ENCODE data around the gene GOLIM4.
A peak's percentile ranks its signal among the peaks of the same experiment; 100 is the strongest.

GOLIM4 gene

GRCh38 chr3:168097381-168097780 is 1.7 kb upstream of the GOLIM4 start:
- no peak for DNase-seq

DNA sequence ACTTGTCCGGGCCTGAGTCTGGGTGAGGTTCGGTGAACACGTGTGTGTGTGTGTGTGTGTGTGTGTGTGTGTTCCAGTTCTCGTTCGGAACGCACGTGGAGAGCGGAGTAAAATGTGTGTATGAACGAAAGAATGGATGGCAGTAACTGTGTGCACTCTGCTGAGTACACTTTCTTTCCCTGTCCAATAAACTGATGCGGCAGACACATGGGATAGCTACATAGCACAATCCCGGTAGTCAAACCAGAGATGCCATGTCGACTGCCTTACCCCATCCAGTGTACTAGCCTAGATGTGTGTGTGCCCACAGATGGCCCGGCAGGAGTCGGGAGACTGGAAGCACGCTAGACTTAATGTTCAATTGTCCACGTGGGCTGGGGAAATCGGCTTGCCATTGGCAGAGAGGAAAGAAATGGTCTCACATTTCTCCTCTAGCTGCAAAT is 507 bp upstream of the GOLIM4 start:
- no peak for DNase-seq

DNA sequence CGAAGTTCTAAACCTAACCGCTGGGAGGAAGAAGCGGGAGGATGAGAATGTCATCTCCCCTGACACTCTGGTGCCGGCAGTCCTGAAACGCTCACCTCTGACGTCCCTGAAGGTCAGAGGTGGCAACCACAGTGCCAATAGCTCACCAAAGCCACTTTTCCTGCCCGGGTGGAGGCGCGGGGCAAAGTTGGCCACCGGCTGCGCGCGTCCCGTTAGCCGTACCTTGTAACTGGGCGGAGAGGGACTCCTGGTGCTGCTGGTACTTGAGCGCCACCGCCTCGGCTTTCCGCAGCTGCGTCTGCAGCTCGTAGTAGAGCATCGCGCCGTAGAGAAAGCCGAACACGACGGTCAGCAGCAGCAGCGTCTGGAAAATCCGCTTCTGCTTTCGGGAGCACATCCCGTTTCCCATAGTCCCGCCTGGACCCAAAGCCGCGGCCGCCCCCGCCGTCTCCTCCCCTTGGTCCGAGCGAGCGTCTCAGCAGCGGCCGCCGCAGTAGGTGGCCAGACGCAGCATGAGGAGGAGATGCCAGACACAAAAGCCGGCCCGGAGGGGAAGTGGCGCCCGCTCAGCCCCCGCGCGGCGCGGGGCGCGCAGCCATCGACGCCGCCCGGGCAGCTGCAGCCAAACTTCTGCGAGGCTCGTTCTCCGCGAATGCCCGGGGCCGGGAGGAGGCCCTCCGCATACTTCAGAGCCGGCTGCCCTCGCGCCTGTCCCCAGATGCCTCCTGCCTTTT is 680 bp downstream of the GOLIM4 start:
- DNase-seq = peak; percentile 11

DNA sequence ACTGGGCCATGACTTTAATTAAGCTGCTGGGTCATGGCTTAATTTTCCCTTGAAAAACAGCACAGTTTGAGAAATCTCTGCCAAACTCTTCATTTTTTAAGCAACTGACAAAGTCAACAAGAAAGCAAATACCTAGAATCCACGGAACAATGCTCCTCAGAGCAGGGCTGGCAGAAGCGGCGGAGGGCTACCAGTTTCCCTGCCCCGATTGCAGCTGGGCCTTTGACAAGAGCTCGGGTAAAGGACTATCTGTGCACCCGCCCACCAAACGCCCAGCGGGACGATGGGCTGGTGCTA is 1.2 kb downstream of the GOLIM4 start:
- no peak for DNase-seq

DNA sequence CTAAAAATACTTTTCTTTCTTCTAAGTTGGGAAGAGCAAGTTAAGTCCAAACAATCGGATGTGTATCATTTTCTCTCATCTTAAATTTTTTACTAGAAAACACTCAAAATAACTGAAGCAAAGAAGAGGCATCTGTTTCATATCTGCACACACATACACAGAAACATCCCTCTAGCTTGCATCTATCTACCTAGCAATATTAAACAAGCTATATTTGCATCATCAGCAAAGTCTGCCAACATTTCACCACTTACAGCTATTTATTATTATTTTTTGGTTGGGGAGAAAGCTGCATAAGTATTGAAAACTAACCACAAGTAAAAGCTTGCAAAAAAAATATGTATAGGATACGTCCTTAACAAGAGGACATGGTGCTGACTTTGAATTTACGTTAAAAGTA is 1.9 kb downstream of the GOLIM4 start:
- no peak for DNase-seq

DNA sequence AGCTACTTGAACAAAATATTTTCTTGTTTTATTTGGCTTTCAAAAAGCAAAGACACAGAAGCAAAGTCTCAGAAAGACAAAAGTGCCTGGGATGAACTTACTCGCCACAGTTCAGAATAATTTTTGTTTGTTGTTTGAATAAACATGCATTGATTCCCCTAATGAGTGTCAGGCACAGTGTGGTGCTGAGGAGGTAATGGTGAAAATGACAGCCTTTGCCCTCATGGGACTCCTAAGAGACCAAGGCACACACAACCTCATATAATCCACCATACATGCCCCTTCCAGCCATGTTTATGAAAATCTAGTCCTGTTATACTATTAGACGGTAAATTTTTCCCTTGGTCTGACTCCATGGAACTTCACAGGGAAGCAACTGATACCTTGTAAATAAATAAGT is 2.5 kb downstream of the GOLIM4 start:
- DNase-seq = no peak

DNA sequence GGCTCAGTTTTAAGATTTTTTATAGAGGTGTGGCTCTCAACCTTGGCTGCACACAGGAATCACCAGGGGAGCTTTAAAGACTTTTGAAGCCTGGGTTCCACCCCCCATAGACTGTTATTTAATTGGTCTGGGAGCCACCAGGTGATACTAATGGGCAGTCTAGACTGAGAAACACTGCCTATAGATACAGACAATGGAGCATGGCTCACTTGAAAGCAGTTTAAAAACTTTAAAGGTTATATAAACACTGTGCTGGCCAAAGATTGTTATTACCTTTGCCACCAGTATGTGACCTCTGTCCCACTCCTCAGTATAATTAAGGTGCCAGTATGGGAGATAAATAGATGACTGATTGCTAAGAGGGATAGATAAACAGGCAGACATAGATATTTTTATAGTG is 3.8 kb downstream of the GOLIM4 start:
- DNase-seq = no peak

DNA sequence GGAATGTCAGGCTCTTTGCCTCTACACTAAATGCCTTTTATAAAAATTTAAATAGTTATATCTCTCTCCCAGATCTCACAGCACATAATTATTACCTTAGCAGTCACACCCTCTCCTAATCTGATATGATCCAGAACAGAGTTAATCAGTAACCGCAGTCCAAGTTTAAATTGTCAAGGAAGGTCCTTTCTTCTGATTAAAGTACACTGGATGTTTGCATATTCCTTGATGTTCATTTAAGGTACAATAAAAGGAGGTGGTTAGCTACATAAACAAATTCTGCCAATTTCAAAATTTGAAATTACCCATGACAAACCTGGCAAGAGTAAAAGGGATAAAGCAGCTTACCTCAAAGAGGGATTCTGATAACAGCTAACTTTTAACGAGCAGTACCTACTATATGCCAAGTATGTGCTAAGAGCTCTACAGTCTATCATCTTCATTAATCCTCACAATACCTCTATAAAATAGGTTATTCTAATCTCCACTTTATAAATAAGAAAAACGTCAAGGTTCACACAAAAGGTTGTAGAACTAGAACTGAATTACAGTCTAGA is 4.3 kb downstream of the GOLIM4 start:
- no peak for DNase-seq

DNA sequence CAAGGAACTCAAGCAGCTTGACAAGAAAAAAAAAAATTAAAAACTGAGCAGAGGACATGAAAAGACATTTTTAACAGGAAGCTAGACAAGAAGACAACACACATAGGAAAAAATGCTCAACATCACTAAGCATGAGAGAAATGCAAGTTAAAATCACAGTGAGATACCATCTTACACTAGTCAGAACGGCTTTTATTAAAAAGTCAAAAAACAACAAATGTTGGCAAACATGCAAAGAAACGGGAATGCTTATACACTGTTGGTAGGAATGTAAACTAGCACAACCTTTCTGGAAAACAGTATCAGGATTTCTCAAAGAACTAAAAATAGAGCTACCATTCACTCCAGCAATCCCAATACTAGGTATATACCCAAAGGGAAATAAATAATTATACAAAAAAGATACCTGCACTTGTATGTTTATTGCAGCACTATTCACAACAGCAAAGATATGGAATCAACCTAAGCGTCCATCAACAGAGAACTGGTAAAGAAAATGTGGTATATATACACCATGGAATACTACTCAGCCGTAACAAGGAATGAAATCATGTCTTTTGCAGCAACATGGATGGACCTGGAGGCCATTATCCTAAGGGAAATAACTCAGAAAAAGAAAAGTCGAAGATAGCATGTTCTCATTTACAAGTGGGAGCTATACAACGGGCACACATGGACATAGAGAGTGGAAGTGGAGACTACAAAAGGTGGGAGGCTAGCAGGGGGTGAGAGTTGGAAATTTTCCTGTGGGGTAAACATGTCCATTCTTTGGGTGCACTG is 5.2 kb downstream of the GOLIM4 start:
- no peak for DNase-seq

DNA sequence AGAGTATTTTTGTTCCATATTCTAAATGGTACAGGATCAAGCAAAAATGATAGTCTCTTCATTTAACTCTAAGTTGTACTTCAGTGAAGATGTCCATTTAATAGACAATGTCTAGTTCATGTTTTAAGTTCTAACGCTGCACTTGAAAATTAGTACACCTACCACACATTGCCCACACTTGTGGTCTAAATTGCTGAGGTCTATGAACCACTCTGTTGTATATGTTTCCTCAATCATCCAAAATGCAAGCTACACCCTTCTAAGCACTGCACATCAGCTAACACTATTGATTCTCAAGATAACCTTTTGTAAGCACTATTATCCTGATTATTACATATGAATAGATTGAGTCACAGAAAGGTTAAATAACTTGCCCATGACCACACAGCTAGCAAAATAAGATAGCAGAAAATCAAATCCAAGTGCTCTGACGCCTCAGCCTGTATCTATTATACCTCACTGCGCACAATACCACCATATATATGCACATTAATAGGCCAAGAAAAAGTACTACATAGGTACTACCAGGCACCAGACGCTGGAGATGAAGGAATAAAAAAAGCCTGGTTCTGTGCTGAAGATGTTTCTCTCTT is 6.4 kb downstream of the GOLIM4 start:
- DNase-seq = no peak

DNA sequence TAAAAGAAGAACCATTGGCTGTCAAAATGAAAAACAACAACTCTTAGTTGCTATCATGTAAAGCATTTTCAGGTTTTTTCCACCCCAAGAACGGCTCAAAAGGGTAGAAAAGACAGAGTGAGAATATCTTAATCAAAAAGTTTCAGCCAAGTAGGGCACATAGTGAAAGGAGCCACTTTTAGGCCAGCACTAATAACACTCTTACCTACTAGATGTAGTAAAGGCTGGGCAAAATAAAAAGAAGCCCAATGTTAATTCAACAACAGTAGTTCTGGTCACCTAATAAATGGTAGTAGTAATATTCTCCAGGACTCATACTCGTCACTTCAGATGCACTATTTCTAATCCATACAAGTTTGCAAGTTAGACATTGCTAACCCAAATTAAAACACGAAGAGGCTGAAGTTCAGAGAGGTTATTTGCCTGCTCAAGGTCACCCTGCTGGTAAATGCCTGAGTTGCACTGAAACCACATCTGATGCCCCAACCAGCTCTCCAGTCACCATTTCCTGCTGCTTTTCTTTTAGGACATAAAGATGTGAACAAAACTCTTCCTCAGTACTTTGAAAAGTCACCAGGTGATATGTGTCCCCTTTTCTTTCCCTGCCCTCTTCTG is 7.5 kb downstream of the GOLIM4 start:
- DNase-seq = no peak

- DNase-seq = no peak
Observed at GRCh38 chr3:168087539-168087938, 8.2 kb downstream of the GOLIM4 start.

GRCh38 chr3:168086541-168087260 is 9.0 kb downstream of the GOLIM4 start:
- DNase-seq = no peak

- DNase-seq = no peak
Observed at GRCh38 chr3:168085491-168086119, 10.1 kb downstream of the GOLIM4 start.

GRCh38 chr3:168083906-168084305 is 11.8 kb downstream of the GOLIM4 start:
- DNase-seq = no peak

GRCh38 chr3:168081856-168082255 is 13.9 kb downstream of the GOLIM4 start:
- no peak for DNase-seq

GRCh38 chr3:168081171-168081771 is 14.5 kb downstream of the GOLIM4 start:
- no peak for DNase-seq

GRCh38 chr3:168080499-168081170 is 15.1 kb downstream of the GOLIM4 start:
- no peak for DNase-seq

DNA sequence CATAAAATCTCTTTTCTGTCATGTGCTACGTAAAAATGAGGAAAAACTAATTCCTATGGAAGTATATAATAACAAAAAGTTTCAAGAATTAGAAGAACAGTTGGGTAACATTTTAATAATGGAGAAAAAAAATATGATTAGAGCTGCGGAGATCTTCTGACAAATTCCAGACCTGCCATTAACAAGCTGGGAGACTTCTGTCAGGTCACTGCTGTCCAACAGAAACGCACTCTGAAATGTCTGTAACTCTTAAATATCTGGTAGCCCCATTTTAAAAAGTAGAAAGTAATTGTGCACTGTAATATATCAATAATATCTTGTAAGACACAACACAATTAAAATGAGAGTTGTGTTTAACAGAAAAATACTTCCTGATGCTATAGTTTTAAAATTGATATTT is 15.7 kb downstream of the GOLIM4 start:
- DNase-seq = no peak

DNA sequence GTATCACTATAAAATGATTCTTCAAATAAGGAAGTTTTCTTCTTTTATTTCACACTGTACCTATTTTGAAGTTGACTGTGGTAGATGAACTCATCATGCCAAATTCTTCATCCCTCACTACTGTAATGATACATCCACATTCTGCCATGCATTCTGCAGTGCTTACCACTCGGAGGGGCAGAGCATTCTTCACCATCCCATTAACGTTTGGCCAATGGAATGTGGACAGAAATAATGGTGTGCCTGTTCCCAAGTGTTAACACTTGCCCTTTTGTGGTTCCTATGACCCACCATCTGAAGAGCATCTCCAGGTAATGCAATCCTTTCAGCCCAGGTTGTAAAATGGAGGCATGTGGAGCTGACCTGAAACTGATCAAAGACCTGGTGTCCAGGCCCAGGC is 18.6 kb downstream of the GOLIM4 start:
- no peak for DNase-seq

Data from CD4-positive, alpha-beta T cell treated with Interleukin-21 for 1 hour (primary cell).